Subcutaneous abdominal adipose tissue (tissue), 5 donors: ENCODE data around the gene CC2D1A.

Experiments used
- H3K27ac ChIP-seq: one replicate; pipeline ENCODE4 v1.7.0; 2013; ENCODE audit warnings: low read depth, mild to moderate bottlenecking, inconsistent platforms, low read length, moderate library complexity
- H3K27me3 ChIP-seq, 5 donors: one replicate each; pipeline ENCODE4 v1.7.0; 2013; ENCODE audit warnings: low read length in 5 of 5, inconsistent platforms in 1 of 5; ENCODE audit not compliant: control insufficient read depth in 5 of 5, insufficient read depth in 4 of 5
- H3K36me3 ChIP-seq, 5 donors: one replicate each; pipeline ENCODE4 v1.7.0; 2013; ENCODE audit warnings: low read length in 5 of 5; ENCODE audit not compliant: control insufficient read depth in 5 of 5, insufficient read depth in 5 of 5
- H3K4me1 ChIP-seq, 5 donors: one replicate each; pipeline ENCODE4 v1.7.0; 2013; ENCODE audit warnings: low read length in 5 of 5, mild to moderate bottlenecking in 3 of 5, moderate library complexity in 1 of 5; ENCODE audit not compliant: control insufficient read depth in 5 of 5, insufficient read depth in 5 of 5
- H3K4me3 ChIP-seq, 5 donors: one replicate each; pipeline ENCODE4 v1.7.0; 2013; ENCODE audit warnings: low read length in 5 of 5, low read depth in 1 of 5
- H3K9ac ChIP-seq, 5 donors: one replicate each; pipeline ENCODE4 v1.7.0; 2013; ENCODE audit warnings: low read length in 5 of 5, mild to moderate bottlenecking in 4 of 5, moderate library complexity in 3 of 5
- H3K9me3 ChIP-seq, 5 donors: one replicate each; pipeline ENCODE4 v1.7.0; 2013; ENCODE audit warnings: low read length in 5 of 5; ENCODE audit not compliant: control insufficient read depth in 5 of 5
- donor health status: healthy.
- donor health status: healthy.
- donor health status: healthy.
- donor health status: healthy.
- donor health status: healthy.

The CC2D1A gene

GRCh38 chr19:13932149-13932637 lies 26.2 kb downstream of the CC2D1A start:
- Histone ChIP-seq H3K4me3 (no peak overlapping the region), H3K27me3 (peaks cover 0 to 21% (median 15%) of the 10 kb centered on the region in 5 donors), H3K27ac (no peak overlapping the region), H3K9ac (no peak overlapping the region), H3K4me1 (peaks cover 0 to 1% (median 0%) of the 10 kb centered on the region in 5 donors), H3K9me3 (no peaks in the 10 kb centered on the region), H3K36me3 (peaks cover 0 to 31% (median 22%) of the 10 kb centered on the region in 5 donors)

- H3K27ac ChIP-seq, result no peak overlapping the region
- H3K4me3 ChIP-seq, result no peak overlapping the region
- peaks cover 4 to 29% (median 22%) of the 10 kb centered on the region in 5 donors for H3K27me3 ChIP-seq
- no peak overlapping the region for H3K9ac ChIP-seq
- H3K9me3 ChIP-seq, result no peaks in the 10 kb centered on the region
- H3K36me3 ChIP-seq, result peaks cover 0 to 26% (median 18%) of the 10 kb centered on the region in 5 donors
- peaks cover 0 to 6% (median 0%) of the 10 kb centered on the region in 5 donors for H3K4me1 ChIP-seq
These were observed 27.0 kb downstream of the CC2D1A start for GRCh38 chr19:13932911-13933393.

- H3K4me3 ChIP-seq, result no peak overlapping the region
- peaks cover 0 to 16% (median 13%) of the 10 kb centered on the region in 5 donors for H3K36me3 ChIP-seq
- H3K9me3 ChIP-seq, result no peaks in the 10 kb centered on the region
- peaks cover 0 to 13% (median 0%) of the 10 kb centered on the region in 5 donors for H3K4me1 ChIP-seq
- peaks cover 5 to 33% (median 27%) of the 10 kb centered on the region in 5 donors for H3K27me3 ChIP-seq
- H3K9ac ChIP-seq, result no peak overlapping the region
- no peak overlapping the region for H3K27ac ChIP-seq
These were observed 28.7 kb downstream of the CC2D1A start for GRCh38 chr19:13934785-13935109.

- Histone ChIP-seq H3K27ac (no peak overlapping the region), H3K27me3 (peaks cover 5 to 33% (median 27%) of the 10 kb centered on the region in 5 donors), H3K9ac (no peak overlapping the region), H3K36me3 (peaks cover 0 to 5% (median 5%) of the 10 kb centered on the region in 5 donors), H3K9me3 (no peaks in the 10 kb centered on the region), H3K4me3 (no peak overlapping the region), H3K4me1 (peaks cover 0 to 13% (median 0%) of the 10 kb centered on the region in 5 donors)
These were observed 29.9 kb downstream of the CC2D1A start for GRCh38 chr19:13935765-13936510.

- H3K27ac ChIP-seq, result no peak overlapping the region
- no peaks in the 10 kb centered on the region for H3K36me3 ChIP-seq
- H3K27me3 ChIP-seq, result peaks cover 5 to 33% (median 27%) of the 10 kb centered on the region in 5 donors
- no peak overlapping the region for H3K4me3 ChIP-seq
- H3K4me1 ChIP-seq, result peaks cover 0 to 13% (median 0%) of the 10 kb centered on the region in 5 donors
- H3K9me3 ChIP-seq, result no peaks in the 10 kb centered on the region
- no peak overlapping the region for H3K9ac ChIP-seq
These were observed 31.7 kb downstream of the CC2D1A start for GRCh38 chr19:13937479-13938300.

- H3K4me3 ChIP-seq, result no peak within 1 kb of the TSS
- H3K9me3 ChIP-seq, result no peaks in the 10 kb centered on the region
- H3K36me3 ChIP-seq, result no peaks in the 10 kb centered on the region
- H3K27me3 ChIP-seq, result peaks cover 5 to 33% (median 27%) of the 10 kb centered on the region in 5 donors
- H3K4me1 ChIP-seq, result peaks cover 0 to 13% (median 0%) of the 10 kb centered on the region in 5 donors
- no peak within 1 kb of the TSS for H3K27ac ChIP-seq
- no peak within 1 kb of the TSS for H3K9ac ChIP-seq
These were observed 32.5 kb downstream of the CC2D1A start, which contains the start of gene PODNL1 for GRCh38 chr19:13938301-13939064. Gene PODNL1 (minus strand): TSS chr19:13938417. CDS start chr19:13938181, 236 bp downstream.

- no peak overlapping the region for H3K27ac ChIP-seq
- H3K36me3 ChIP-seq, result no peaks in the 10 kb centered on the region
- no peak overlapping the region for H3K9ac ChIP-seq
- peaks cover 0 to 13% (median 0%) of the 10 kb centered on the region in 5 donors for H3K4me1 ChIP-seq
- H3K9me3 ChIP-seq, result no peaks in the 10 kb centered on the region
- peaks cover 5 to 12% (median 8%) of the 10 kb centered on the region in 5 donors for H3K27me3 ChIP-seq
- H3K4me3 ChIP-seq, result no peak overlapping the region
These were observed 36.2 kb downstream of the CC2D1A start for GRCh38 chr19:13942023-13942684.

- no peaks in the 10 kb centered on the region for H3K9me3 ChIP-seq
These were observed 40.4 kb downstream of the CC2D1A start for GRCh38 chr19:13946414-13946813.

GRCh38 chr19:13951043-13951442 lies 45.0 kb downstream of the CC2D1A start:
- Histone ChIP-seq H3K9me3 (no peaks in the 10 kb centered on the region), H3K27ac (no peak overlapping the region), H3K9ac (no peak overlapping the region), H3K27me3 (no peaks in the 10 kb centered on the region), H3K4me1 (peaks cover 7 to 20% (median 17%) of the 10 kb centered on the region in 5 donors), H3K36me3 (peaks cover 0 to 16% (median 14%) of the 10 kb centered on the region in 5 donors), H3K4me3 (no peak overlapping the region)

More at GRCh38 chr19:13946414-13946813, 40.4 kb downstream of the CC2D1A start:
- H3K27ac ChIP-seq, result no peak overlapping the region
- H3K36me3 ChIP-seq, result no peaks in the 10 kb centered on the region
- H3K4me1 ChIP-seq, result no peaks in the 10 kb centered on the region
- H3K9ac ChIP-seq, result no peak overlapping the region
- H3K4me3 ChIP-seq, result no peak overlapping the region
- no peaks in the 10 kb centered on the region for H3K27me3 ChIP-seq
